Measurements from ENCODE around the gene GFOD2.

The GFOD2 gene

GRCh38 chr16:67637625-67638024 lies 81.5 kb downstream of the GFOD2 start:
- DNase-seq (ENCODE audit: low read depth) = no peak

GRCh38 chr16:67636713-67637112 lies 82.4 kb downstream of the GFOD2 start:
- DNase-seq (ENCODE audit: low read depth) = no peak

DNA sequence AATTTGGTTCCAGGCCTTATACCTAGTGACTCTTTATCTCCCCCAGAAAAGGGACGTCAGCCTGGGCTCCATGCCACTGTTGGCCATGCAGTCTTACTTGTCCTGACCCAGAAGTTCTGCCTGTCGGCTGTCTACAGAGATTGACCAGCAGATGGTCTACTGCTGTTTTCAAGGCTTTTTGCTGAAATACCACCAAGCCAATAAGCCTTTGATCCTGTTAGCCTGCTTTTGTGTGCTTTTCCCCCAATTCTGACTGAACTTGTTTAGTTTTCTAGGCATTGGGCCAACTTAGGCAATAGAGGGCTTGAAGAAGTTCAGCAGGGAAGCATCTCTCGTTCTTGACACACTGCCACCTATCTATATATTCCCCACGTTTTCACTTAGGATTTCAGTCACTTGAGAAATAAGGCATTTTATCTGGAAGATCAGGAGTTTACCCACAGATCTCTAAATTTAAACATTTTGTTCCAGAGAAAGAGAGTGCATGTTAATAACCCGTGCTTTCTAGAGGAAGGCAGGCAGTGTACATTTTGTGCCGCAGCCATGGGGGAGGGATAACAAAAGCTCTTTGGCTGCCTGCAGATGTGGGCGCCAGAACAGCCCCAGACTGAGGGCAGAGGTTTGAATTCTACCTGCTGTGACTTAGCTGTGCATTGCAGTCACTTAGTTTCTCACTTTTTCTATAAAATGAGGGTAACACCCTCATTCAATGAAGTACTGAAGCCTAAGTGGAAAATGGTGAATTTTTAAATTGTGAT lies 86.5 kb downstream of the GFOD2 start:
- no peak for DNase-seq (ENCODE audit: low read depth)

DNA sequence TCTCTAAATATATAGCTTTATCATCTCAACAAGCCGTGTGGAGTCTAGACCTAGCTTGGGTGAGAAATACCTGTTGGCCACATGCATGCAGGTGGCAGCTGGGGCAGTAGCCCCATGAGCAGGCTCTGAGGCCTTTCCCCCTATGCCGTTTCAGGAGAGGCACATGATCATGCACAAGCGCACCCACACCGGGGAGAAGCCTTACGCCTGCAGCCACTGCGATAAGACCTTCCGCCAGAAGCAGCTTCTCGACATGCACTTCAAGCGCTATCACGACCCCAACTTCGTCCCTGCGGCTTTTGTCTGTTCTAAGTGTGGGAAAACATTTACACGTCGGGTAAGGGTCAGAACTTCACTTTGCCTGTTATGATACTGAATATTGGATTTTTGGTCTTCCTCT lies 90.9 kb downstream of the GFOD2 start:
- DNase-seq (ENCODE audit: low read depth) = no peak

All from stimulated activated CD8-positive, alpha-beta memory T cell treated with anti-CD3 and anti-CD28 coated beads, Interleukin-4, amount 100 ng/mL, for 24 hours (primary cell).